Osteoblast (primary cell): ENCODE measurements around the gene COMMD10. TPM values are rescaled to one million over a fixed set of nuclear protein-coding genes. Genes with fewer than 3 reads are reported as not detected.

Source experiments
- DNase-seq: peaks from one replicate; pipeline ENCODE4 v3.0.0; 2011; ENCODE audit warnings: low spot score, mixed read lengths; ENCODE audit not compliant: insufficient read length; ENCODE audit errors: missing footprints
- H2AFZ ChIP-seq: 2 replicates; pipeline ENCODE4 v1.6.0; 2011; ENCODE audit warnings: mild to moderate bottlenecking, low read length
- H3K27ac ChIP-seq: 2 replicates; pipeline ENCODE4 v1.5.1; 2011; ENCODE audit warnings: mild to moderate bottlenecking, low read depth, low read length, moderate library complexity
- H3K27me3 ChIP-seq: 2 replicates; pipeline ENCODE4 v1.6.0; 2012; ENCODE audit warnings: mild to moderate bottlenecking, control low read depth, inconsistent platforms, low read length, moderate library complexity; ENCODE audit not compliant: insufficient read depth
- H3K36me3 ChIP-seq: 2 replicates; pipeline ENCODE4 v1.5.1; 2011; ENCODE audit warnings: mild to moderate bottlenecking, low read length, control low read depth, moderate library complexity; ENCODE audit not compliant: insufficient read depth
- H3K4me1 ChIP-seq: 2 replicates; pipeline ENCODE4 v1.5.1; 2011; ENCODE audit warnings: mild to moderate bottlenecking, low read length, control low read depth, moderate library complexity; ENCODE audit not compliant: insufficient read depth
- H3K4me2 ChIP-seq: 2 replicates; pipeline ENCODE4 v1.6.0; 2011; ENCODE audit warnings: mild to moderate bottlenecking, low read length; ENCODE audit not compliant: insufficient read depth
- H3K4me3 ChIP-seq: fragments of 200-600 bp; sonication (generic); 3 replicates; pipeline ENCODE4 v1.5.1; 2012; ENCODE audit warnings: mild to moderate bottlenecking, low read length, inconsistent platforms; ENCODE audit not compliant: insufficient read depth
- H3K79me2 ChIP-seq: 2 replicates; pipeline ENCODE4 v1.6.0; 2012; ENCODE audit warnings: mild to moderate bottlenecking, low read length, control low read depth, inconsistent platforms; ENCODE audit not compliant: insufficient read depth
- H3K9me3 ChIP-seq: 2 replicates; pipeline ENCODE4 v1.5.1; 2011; ENCODE audit warnings: low read depth, low read length, control low read depth
- H4K20me1 ChIP-seq: 2 replicates; pipeline ENCODE4 v1.6.0; 2012; ENCODE audit warnings: mild to moderate bottlenecking, low read length, control low read depth; ENCODE audit not compliant: insufficient read depth
- total RNA-seq: library from RNA; depleted of rRNA; stranded (reverse); fragments of >200 nt; gene quantifications from 2 replicates; pipeline ENCODE4 v1.2.3, GENCODE V29; 2012
- TF ChIP-seq, protein P1 (sequence below): IDR thresholded peaks from 2 replicates; pipeline ENCODE4 v1.5.1; 2011; ENCODE audit warnings: mild to moderate bottlenecking, low read depth, low read length, moderate library complexity; ENCODE audit errors: extremely low read depth

COMMD10 gene
- total RNA-seq, 1 donor = 29.7 TPM

DNA sequence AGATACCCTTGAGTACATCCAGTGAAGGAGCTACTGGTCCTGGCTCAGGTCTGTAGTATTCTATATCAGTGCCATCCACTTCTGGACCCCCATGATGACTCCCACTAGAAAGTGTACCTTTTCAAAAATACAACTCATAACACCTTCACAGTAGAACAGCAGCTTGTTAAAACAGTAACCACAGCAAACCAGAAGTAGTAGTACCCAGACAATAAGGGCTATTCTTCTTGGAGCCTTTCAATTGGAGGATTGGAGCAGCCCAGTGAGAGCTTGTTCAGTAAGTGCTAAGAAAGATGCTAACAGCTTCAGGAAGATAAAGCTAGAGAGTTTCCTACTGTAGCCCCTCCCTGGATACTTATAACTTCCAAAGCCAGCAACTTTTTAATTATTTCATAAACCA is 42.5 kb upstream of the COMMD10 start:
- TF ChIP-seq, protein P1, sequence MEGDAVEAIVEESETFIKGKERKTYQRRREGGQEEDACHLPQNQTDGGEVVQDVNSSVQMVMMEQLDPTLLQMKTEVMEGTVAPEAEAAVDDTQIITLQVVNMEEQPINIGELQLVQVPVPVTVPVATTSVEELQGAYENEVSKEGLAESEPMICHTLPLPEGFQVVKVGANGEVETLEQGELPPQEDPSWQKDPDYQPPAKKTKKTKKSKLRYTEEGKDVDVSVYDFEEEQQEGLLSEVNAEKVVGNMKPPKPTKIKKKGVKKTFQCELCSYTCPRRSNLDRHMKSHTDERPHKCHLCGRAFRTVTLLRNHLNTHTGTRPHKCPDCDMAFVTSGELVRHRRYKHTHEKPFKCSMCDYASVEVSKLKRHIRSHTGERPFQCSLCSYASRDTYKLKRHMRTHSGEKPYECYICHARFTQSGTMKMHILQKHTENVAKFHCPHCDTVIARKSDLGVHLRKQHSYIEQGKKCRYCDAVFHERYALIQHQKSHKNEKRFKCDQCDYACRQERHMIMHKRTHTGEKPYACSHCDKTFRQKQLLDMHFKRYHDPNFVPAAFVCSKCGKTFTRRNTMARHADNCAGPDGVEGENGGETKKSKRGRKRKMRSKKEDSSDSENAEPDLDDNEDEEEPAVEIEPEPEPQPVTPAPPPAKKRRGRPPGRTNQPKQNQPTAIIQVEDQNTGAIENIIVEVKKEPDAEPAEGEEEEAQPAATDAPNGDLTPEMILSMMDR = no peak
- Histone ChIP-seq H3K4me1 (no peaks in the 10 kb centered on the region), H3K27me3 (peaks cover 18% of the 10 kb centered on the region), H3K9me3 (no peaks in the 10 kb centered on the region), H3K36me3 (no peaks in the 10 kb centered on the region), H2AFZ (no peak overlapping the region), H3K4me2 (no peak overlapping the region), H4K20me1 (no peaks in the 10 kb centered on the region), H3K27ac (no peak overlapping the region), H3K4me3 (no peak overlapping the region), H3K79me2 (no peaks in the 10 kb centered on the region)
- DNase-seq = no peak

DNA sequence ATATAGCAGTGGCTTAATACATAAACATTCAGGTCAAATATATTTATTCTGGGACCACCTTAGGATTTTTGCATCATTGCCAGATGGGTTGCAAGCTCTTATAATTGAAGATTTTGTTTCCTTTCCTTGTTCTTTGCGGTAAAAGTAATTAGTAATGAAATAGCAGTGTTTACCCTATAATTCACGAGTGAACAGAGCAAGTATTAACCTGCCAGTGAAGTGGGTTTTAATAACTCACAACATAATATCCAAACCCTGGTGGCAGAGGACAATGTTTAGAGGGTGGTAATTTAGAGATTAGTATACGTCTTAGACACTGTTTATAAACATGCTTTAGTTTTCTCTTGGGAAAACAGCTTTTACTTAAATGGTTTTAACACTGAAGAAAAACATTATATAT is 40.8 kb upstream of the COMMD10 start:
- Histone ChIP-seq H3K4me1 (no peaks in the 10 kb centered on the region), H3K79me2 (no peaks in the 10 kb centered on the region), H3K4me3 (no peak overlapping the region), H3K27ac (no peak overlapping the region), H3K4me2 (no peak overlapping the region), H4K20me1 (no peaks in the 10 kb centered on the region), H2AFZ (no peak overlapping the region), H3K36me3 (no peaks in the 10 kb centered on the region), H3K9me3 (no peaks in the 10 kb centered on the region), H3K27me3 (peaks cover 10% of the 10 kb centered on the region)
- DNase-seq = no peak
- TF ChIP-seq, protein P1 = no peak

DNA sequence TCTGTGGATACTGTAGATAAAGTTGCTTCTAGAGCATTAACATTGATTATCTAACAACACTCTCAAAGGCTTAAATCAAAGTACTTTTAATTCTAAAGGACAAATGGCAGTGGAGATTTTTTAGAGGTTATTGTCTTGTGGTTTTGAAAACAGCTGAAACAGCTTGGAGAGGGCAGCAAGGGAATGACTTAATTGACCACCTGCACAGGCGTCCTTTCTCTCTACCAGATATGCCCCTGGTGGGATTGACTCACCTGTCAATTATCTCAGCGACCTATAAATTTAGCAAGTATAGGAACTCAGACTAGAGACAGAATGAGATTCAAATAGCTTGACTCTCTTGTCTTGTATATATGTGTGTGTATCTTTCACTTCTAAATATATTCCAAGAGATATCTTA is 39.0 kb upstream of the COMMD10 start:
- H3K4me3 ChIP-seq = no peak overlapping the region
- no peaks in the 10 kb centered on the region for H3K9me3 ChIP-seq
- H3K27me3 ChIP-seq = peaks cover 8% of the 10 kb centered on the region
- H2AFZ ChIP-seq = no peak overlapping the region
- no peaks in the 10 kb centered on the region for H4K20me1 ChIP-seq
- H3K4me1 ChIP-seq = no peaks in the 10 kb centered on the region
- H3K4me2 ChIP-seq = no peak overlapping the region
- H3K27ac ChIP-seq = no peak overlapping the region
- TF ChIP-seq, protein P1 = no peak
- no peak for DNase-seq
- no peaks in the 10 kb centered on the region for H3K36me3 ChIP-seq
- no peaks in the 10 kb centered on the region for H3K79me2 ChIP-seq

DNA sequence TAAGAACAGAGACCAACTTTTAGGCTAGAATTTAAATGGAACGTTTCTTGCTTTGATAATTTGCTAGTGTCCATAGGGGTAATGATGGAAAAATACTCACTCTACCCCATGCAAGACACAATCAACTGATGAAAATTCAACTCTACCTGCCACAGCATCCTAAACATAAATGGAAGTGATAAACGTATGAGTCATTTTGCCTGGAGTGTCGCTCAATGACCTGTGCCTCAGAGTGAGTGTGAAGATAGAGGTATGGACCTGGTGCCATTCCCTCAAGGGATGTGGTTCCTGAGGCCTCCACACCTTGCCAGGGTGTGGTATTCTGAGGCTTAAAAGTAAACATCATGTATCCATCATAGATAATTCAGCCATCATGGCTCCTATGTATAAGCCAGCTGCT is 38.6 kb upstream of the COMMD10 start:
- H3K27ac ChIP-seq = no peak overlapping the region
- no peaks in the 10 kb centered on the region for H3K79me2 ChIP-seq
- no peaks in the 10 kb centered on the region for H3K36me3 ChIP-seq
- H3K9me3 ChIP-seq = no peaks in the 10 kb centered on the region
- TF ChIP-seq, protein P1 = no peak
- H3K4me1 ChIP-seq = no peaks in the 10 kb centered on the region
- no peak overlapping the region for H3K4me2 ChIP-seq
- H4K20me1 ChIP-seq = no peaks in the 10 kb centered on the region
- H3K4me3 ChIP-seq = no peak overlapping the region
- no peak overlapping the region for H2AFZ ChIP-seq
- H3K27me3 ChIP-seq = peaks cover 8% of the 10 kb centered on the region
- DNase-seq = no peak
